ENCODE measurements around the gene INSIG1.

GRCh38 chr7:155323001-155323638 lies 25.4 kb downstream of the INSIG1 start:
- TF ChIP-seq, protein P1, sequence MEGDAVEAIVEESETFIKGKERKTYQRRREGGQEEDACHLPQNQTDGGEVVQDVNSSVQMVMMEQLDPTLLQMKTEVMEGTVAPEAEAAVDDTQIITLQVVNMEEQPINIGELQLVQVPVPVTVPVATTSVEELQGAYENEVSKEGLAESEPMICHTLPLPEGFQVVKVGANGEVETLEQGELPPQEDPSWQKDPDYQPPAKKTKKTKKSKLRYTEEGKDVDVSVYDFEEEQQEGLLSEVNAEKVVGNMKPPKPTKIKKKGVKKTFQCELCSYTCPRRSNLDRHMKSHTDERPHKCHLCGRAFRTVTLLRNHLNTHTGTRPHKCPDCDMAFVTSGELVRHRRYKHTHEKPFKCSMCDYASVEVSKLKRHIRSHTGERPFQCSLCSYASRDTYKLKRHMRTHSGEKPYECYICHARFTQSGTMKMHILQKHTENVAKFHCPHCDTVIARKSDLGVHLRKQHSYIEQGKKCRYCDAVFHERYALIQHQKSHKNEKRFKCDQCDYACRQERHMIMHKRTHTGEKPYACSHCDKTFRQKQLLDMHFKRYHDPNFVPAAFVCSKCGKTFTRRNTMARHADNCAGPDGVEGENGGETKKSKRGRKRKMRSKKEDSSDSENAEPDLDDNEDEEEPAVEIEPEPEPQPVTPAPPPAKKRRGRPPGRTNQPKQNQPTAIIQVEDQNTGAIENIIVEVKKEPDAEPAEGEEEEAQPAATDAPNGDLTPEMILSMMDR (IDR thresholded peaks at IDR 0.05), result no peak
- TF ChIP-seq POLR2AphosphoS5 (IDR thresholded peaks at IDR 0.05) (no peak), POLR2A (IDR thresholded peaks at IDR 0.05) (no peak), EP300 (IDR thresholded peaks at IDR 0.05) (no peak)
